NCI-H526 treated with DMSO at 0.1 percent for 48 hours (cell line): ENCODE data around the gene STK35.

Experiments used
- DNase-seq: peaks from one replicate; lab custom pipeline; 2025; lab: John Stamatoyannopoulos, UW

STK35 gene

DNA sequence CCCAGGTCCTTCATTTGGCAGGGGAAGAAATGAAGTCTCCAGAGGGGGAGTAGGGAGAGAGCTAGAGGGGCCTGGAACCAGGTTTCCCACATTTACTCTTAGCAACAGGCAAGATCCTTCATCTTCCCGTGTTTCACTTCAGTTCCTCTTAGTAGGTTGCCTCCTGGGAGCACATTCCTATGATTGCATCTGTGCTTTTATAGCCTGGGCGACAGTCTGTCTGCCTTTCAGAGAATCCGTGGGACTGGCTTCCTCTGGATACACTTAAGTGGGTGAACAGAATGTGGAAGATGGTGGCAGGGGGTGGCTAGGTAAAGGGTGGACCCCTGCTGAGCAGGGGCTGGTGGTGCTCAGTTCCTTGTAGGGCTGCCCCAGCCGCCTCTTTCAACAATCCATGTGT is 33.4 kb downstream of the STK35 start:
- DNase-seq: no peak

GRCh38 chr20:2136275-2136674 is 34.6 kb downstream of the STK35 start:
- DNase-seq: no peak

DNA sequence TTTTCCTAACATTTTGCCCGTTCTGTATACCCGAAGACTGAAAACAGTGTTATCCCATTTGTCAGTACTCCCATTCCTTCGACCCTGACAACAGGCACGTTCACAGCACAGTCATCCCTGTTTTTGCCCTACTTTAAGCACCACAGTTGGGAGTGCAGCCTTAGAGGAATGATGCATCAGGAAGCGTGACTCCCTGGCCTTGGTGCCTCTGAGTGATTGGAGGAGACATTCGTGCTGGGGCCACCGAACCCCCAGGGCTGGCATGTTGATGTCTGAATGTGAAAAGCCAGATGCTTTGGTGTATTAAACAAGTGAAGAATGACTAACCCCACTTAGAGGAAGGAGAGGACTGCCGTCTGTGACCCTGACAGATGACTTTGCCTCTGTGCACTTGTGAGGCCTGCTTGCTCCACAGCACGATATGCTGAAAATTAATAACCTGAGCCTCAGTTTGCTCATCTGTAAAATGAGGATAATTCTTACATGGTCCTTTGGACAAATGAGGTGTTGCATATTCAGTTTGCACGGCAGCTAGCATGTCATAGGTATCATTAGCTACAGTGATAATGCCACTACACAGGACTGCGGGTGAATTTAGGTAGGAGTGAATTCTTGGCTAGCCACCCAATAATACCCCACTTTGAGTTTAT is 36.0 kb downstream of the STK35 start:
- no peak for DNase-seq

DNA sequence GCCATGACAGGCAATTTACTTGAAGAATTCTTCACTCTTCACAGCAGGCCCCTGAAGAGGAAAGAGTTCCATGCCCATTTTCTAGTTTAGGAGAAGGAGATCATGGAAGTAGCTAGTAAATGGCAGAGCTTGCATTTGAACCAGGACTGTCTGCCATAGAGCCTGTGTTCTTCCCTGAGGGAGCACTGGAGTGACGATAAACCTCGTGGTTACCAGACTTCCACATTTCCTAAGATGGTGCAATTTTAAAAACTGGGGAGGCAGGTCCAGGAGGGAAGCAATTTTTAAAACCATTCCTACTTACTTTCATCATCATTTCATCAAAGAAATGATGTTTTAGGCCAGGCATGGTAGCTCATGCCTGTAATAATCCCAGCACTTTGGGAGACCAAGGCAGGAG is 36.8 kb downstream of the STK35 start:
- DNase-seq: no peak

- DNase-seq: no peak
Observed at GRCh38 chr20:2139250-2139649, 37.6 kb downstream of the STK35 start.

GRCh38 chr20:2139736-2140135 is 38.1 kb downstream of the STK35 start:
- DNase-seq: no peak

DNA sequence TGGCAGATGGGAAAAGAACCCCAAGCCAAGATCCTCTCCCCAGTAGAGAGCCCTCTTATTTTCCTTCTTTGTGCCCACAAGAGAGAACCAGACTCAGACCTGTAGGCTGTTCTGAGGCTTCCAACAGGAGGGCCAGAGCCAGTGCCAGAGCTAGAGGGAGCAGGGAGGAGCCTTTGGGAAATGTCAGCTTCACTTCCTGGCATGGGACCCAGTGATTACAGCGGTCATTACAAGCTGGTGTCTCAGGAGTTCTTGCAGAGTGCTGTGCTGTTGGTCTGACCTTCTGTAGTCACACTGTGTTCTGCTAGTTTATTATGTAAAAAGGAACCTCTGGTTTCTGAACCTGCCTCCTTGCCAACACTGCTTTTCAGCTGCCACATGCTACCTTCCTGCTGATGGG is 38.9 kb downstream of the STK35 start:
- DNase-seq: no peak

- no peak for DNase-seq
Observed at GRCh38 chr20:2141600-2142575, 40.3 kb downstream of the STK35 start.

- no peak for DNase-seq
Observed at GRCh38 chr20:2142649-2143048, 41.0 kb downstream of the STK35 start.

- DNase-seq: no peak
Observed at GRCh38 chr20:2143594-2143993, 42.0 kb downstream of the STK35 start.

DNA sequence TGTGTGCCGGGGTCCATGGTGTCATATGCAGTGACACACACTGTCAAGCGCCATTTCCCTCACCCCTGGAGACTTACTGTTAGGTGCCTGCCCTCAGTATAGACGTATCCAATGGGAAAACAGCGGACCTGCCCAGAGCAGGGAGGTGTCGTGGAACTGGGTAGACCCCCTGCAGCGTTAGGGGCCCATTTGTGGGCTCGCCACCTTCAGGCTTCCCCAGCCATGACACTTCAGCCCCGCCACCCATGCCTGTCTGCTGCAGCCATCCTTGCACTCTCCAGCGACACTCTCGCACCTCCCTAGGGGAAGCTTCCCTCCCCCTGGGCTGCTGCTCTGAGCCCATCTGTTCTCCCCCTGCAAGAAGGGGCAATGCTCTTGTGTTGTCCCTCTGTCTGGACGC is 43.2 kb downstream of the STK35 start:
- no peak for DNase-seq

GRCh38 chr20:2145376-2145775 is 43.7 kb downstream of the STK35 start:
- no peak for DNase-seq

GRCh38 chr20:2146080-2146867 is 44.6 kb downstream of the STK35 start:
- DNase-seq: no peak

DNA sequence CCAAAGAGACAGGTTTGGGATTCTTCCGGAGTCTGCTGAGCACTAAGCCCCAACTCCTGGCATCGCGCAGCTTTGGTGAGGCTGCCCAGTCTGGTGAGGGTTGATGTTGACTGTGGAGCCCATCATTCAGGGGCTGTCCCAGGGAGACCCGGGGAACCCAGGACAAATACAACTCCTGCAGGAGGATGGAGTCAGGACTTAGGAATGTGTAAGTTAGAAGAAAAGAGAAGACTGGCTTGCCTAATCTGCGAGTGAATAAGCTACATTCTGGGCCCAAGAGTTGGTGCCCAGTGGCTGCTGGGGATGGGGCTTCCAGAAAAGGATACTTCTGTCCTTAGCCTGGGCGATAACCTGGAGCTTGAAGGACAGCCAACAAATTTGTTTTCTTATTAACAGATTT is 47.9 kb downstream of the STK35 start:
- DNase-seq: no peak

GRCh38 chr20:2150660-2151059 is 49.0 kb downstream of the STK35 start:
- no peak for DNase-seq

DNA sequence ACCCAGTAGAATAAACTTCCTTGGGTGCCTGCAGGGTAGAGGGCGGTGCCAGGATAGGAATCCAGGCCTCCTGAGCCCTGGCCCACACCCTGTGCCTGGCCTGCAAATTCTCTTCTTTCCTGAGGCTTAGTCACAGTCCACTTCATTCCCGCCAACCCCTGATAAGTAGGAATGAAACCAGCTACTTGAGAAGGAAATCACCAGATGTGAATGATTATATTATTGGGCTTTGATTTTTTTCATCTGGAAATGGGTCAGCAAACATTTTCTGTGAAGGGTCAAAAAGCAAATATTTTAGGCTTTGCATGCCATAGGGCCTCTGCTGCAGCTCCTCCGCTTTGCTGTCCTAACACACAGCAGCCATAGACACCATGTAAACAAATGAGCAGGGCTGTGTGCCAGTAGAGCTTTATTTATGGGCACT is 50.2 kb downstream of the STK35 start:
- no peak for DNase-seq

DNA sequence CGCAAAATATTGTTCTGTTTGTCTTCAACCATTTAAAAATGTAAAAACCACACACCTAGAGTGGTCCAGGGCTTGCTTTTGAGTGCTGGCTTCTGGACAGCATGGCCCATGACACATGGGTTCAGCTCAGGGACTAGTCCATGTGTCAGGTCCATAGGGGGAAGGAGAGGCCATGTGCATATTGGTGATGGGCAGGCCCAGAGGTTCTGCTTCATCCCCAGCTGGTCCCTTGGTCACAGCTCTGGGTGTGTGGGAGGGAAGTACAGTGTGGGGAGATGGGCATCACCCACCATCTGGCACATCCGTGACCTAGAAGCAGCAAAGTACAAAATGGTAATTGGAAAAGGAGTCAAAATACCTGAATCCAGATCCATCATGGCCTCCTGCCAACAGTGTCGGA is 50.7 kb downstream of the STK35 start:
- DNase-seq: no peak

DNA sequence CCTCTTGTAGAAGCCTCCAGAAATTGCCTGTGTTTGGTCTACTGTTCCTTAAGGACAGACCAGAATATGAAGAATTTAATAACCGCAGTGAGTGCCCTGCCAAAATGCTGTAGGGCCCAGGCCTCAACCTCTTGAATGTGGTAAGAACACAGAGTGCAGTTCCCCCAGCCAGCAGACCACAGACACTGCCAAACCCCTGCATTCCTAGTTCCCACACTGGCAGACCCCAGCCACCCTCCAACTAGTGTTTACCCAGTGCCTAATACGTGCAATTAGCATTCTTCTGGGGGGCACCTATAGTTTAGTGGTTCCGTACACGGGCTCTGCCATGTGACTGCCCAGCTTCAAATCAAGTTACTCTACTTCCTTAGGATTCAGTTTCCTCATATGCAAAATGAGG is 51.7 kb downstream of the STK35 start:
- DNase-seq: no peak

- DNase-seq: no peak
Observed at GRCh38 chr20:2156224-2156623, 54.6 kb downstream of the STK35 start.

- no peak for DNase-seq
Observed at GRCh38 chr20:2156666-2157624, 55.3 kb downstream of the STK35 start.

- no peak for DNase-seq
Observed at GRCh38 chr20:2162125-2162822, 60.6 kb downstream of the STK35 start.
